Right lobe of liver (tissue), 4 donors: ENCODE results near the gene PIAS1.

Source experiments
- CTCF ChIP-seq, 4 donors: fragments of 200-600 bp in 3 of 4; fragments of 450-650 bp in 1 of 4; IDR thresholded peaks; one replicate each; pipeline versions ENCODE4 v1.5.1 to v1.8.0; 2016 to 2022; ENCODE audit warnings: antibody characterized with exemption in 4 of 4, mild to moderate bottlenecking in 2 of 4
- POLR2A ChIP-seq: fragments of 450-650 bp; IDR thresholded peaks from one replicate; pipeline ENCODE4 v1.6.1; 2017; ENCODE audit warnings: antibody characterized with exemption, mild to moderate bottlenecking
- donor health status: DM: no; HTN: no; CAD: no.
- donor health status: DM: no; HTN: no; CAD: no.
- donor health status: DM: no; HTN: yes; CAD: no.

- TF ChIP-seq CTCF (IDR thresholded peaks at IDR 0.05) (no peak), POLR2A (no peak)
Measured at GRCh38 chr15:68031404-68031803, 22.7 kb upstream of the PIAS1 start.
